HCT116 (cell line): Measurements from ENCODE around the gene ADIRF.

Experiments
- YY1 ChIP-seq: IDR thresholded peaks from 2 replicates; pipeline ENCODE4 v1.6.1; 2011; ENCODE audit warnings: low read length, low read depth, moderate library complexity, mild to moderate bottlenecking; ENCODE audit not compliant: insufficient replicate concordance; ENCODE audit errors: extremely low read depth
- TF ChIP-seq, protein P1 (sequence below), 3 experiments: fragments of 200-600 bp in 1 of 3; sonication (generic) in 1 of 3; IDR thresholded peaks in 2 of 3; conservative IDR thresholded peaks in 1 of 3; 2 replicates each; pipeline ENCODE4 v1.5.1; 2012 to 2017; ENCODE audit warnings: low read depth in 2 of 3, low read length in 2 of 3, antibody characterized with exemption in 1 of 3, borderline replicate concordance in 1 of 3, control low read depth in 1 of 3, mild to moderate bottlenecking in 1 of 3, mixed read lengths in 1 of 3, mixed run types in 1 of 3, moderate library complexity in 1 of 3; ENCODE audit not compliant: insufficient read depth in 1 of 3

- TF ChIP-seq, protein P1, sequence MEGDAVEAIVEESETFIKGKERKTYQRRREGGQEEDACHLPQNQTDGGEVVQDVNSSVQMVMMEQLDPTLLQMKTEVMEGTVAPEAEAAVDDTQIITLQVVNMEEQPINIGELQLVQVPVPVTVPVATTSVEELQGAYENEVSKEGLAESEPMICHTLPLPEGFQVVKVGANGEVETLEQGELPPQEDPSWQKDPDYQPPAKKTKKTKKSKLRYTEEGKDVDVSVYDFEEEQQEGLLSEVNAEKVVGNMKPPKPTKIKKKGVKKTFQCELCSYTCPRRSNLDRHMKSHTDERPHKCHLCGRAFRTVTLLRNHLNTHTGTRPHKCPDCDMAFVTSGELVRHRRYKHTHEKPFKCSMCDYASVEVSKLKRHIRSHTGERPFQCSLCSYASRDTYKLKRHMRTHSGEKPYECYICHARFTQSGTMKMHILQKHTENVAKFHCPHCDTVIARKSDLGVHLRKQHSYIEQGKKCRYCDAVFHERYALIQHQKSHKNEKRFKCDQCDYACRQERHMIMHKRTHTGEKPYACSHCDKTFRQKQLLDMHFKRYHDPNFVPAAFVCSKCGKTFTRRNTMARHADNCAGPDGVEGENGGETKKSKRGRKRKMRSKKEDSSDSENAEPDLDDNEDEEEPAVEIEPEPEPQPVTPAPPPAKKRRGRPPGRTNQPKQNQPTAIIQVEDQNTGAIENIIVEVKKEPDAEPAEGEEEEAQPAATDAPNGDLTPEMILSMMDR (IDR thresholded peaks at IDR 0.05 in 2 of 3, conservative IDR thresholded peaks at IDR 0.05 in 1 of 3; ENCODE audit: borderline replicate concordance in 1 of 3, insufficient read depth in 1 of 3, low read depth in 2 of 3, low read length in 2 of 3) = no peak
- TF ChIP-seq YY1 = no peak
Measured at GRCh38 chr10:86961481-86962091, 6.7 kb upstream of the ADIRF start.
